Psoas muscle (tissue), 8 donors: Measurements from ENCODE around the gene CRISP3. TPM values are rescaled to one million over a fixed set of nuclear protein-coding genes. Genes with fewer than 3 reads are reported as not detected.
"Not testable (repeated sequence)": the region's sequence is repeated elsewhere in the genome, so short reads cannot be mapped to it uniquely, and the experiment has no call there.

ENCODE experiments used
- ATAC-seq, 4 donors: fragments of 200-7000 bp; cut with Tn5 transposase; one replicate each; pipeline ENCODE4 v1.9.1; 2020; ENCODE audit warnings: moderate library complexity in 3 of 4, mild to moderate bottlenecking in 2 of 4
- DNase-seq, 2 donors: peaks; one replicate each; pipeline ENCODE4 v3.0.0-alpha.2; 2020
- H3K27ac ChIP-seq: fragments of 200-600 bp; one replicate; pipeline ENCODE4 v1.8.0; 2022
- H3K27me3 ChIP-seq, 3 donors: fragments of 200-600 bp in 1 of 3; one replicate each; pipeline versions ENCODE4 v1.6.1 to v1.8.0; 2013 to 2022; ENCODE audit warnings: low read length in 2 of 3, mild to moderate bottlenecking in 2 of 3, moderate library complexity in 1 of 3; ENCODE audit not compliant: insufficient read depth in 3 of 3
- H3K36me3 ChIP-seq, 2 donors: fragments of 200-600 bp in 1 of 2; one replicate each; pipeline versions ENCODE4 v1.6.1 to v1.8.0; 2013 to 2022; ENCODE audit warnings: low read depth in 1 of 2, mild to moderate bottlenecking in 1 of 2, moderate library complexity in 1 of 2; ENCODE audit not compliant: insufficient read depth in 1 of 2
- H3K4me1 ChIP-seq: fragments of 200-600 bp; one replicate; pipeline ENCODE4 v1.8.0; 2022
- H3K4me3 ChIP-seq: fragments of 200-600 bp; one replicate; pipeline ENCODE4 v1.8.0; 2022; ENCODE audit warnings: mild to moderate bottlenecking
- H3K9me3 ChIP-seq: fragments of 200-600 bp; one replicate; pipeline ENCODE4 v1.8.0; 2022
- CTCF ChIP-seq: fragments of 200-600 bp; IDR thresholded peaks from one replicate; pipeline ENCODE4 v1.8.0; 2022; ENCODE audit warnings: antibody characterized with exemption
- WGBS, 3 donors: extraction: QIAGEN DNeasy Blood & Tissue Kit; methylation state at CpG; one replicate each; pipeline versions ENCODE4 v1.1.6 to v1.1.7; 2013; 5-methylcytosine and 5-hydroxymethylcytosine counted together
- intact Hi-C, 2 donors: fragments of 100-400 bp; cut with DNase I; formaldehyde crosslinking; loops; one replicate each; pipeline versions ENCODE4 v1.11.0 to v1.14.2; 2022
- polyA plus RNA-seq, 3 donors: library from polyadenylated mRNA; stranded (reverse); fragments of 200-250 nt; gene quantifications; one replicate each; pipeline ENCODE4 v1.2.3, GENCODE V29; 2013
- total RNA-seq, 4 donors: library from RNA; stranded (reverse); fragmentation: NEBNext Ultra II Directional in 2 of 4; extraction: Animal tissue kit (Norgen Biotek cat#: 25700) in 2 of 4; gene quantifications; one replicate each; pipeline versions ENCODE4 v1.2.1 to v1.2.4, GENCODE V29; 2021 to 2023
- donor health status: healthy with polysubstance abuse.
- donor health status: DM: no; HTN: no; CAD: no; lungs with moderate emphysema.
- donor health status: Bipolar disorder and iron deficiency.
- donor health status: healthy.
- donor health status: DM: yes; HTN: yes; CAD: no.
- donor health status: DM: no; HTN: no; CAD: no.
- donor health status: DM: no; HTN: no; CAD: no.
- donor health status: DM: yes; HTN: yes; CAD: no.

CRISP3 gene
- total and polyA plus RNA-seq, 7 donors: 0.04 TPM; not detected in 6

GRCh38 chr6:49732781-49733180, 11.4 kb downstream of the CRISP3 start:
- Histone ChIP-seq H3K9me3 (no peaks in the 10 kb centered on the region), H3K36me3 (no peaks in the 10 kb centered on the region), H3K27ac (no peak overlapping the region), H3K27me3 (no peaks in the 10 kb centered on the region), H3K4me3 (no peak overlapping the region), H3K4me1 (no peaks in the 10 kb centered on the region)
- no peak for ATAC-seq
- 82 to 86% (median 83%) methylated on average over 3 of the region's 3 CpGs for WGBS, 3 donors
- TF ChIP-seq CTCF: no peak
- intact Hi-C loops: no loop called here
- DNase-seq: no peak

- TF ChIP-seq CTCF: no peak
- Histone ChIP-seq H3K4me3 (no peak overlapping the region), H3K27me3 (no peaks in the 10 kb centered on the region), H3K4me1 (no peaks in the 10 kb centered on the region), H3K27ac (no peak overlapping the region), H3K36me3 (no peaks in the 10 kb centered on the region), H3K9me3 (no peaks in the 10 kb centered on the region)
- intact Hi-C loops: no loop called here
- DNase-seq: no peak
- ATAC-seq: no peak
These were observed 13.9 kb downstream of the CRISP3 start for GRCh38 chr6:49730251-49730650.

- 61 to 88% (median 79%) methylated on average over 4 of the region's 4 CpGs for WGBS, 3 donors
These were observed 20.3 kb downstream of the CRISP3 start for GRCh38 chr6:49723917-49724316.

GRCh38 chr6:49721297-49721696, 22.9 kb downstream of the CRISP3 start:
- 31 to 38% (median 32%) methylated on average over 2 of the region's 2 CpGs for WGBS, 3 donors
- H3K4me1 ChIP-seq: no peaks in the 10 kb centered on the region

More at GRCh38 chr6:49723917-49724316, 20.3 kb downstream of the CRISP3 start:
- H3K27me3 ChIP-seq, H3K4me1 ChIP-seq, H3K27ac ChIP-seq, DNase-seq, ATAC-seq, H3K9me3 ChIP-seq, H3K4me3 ChIP-seq, intact Hi-C loops, H3K36me3 ChIP-seq: not testable (repeated sequence)

GRCh38 chr6:49720372-49720771, 23.8 kb downstream of the CRISP3 start:
- Histone ChIP-seq H3K27me3 (no peaks in the 10 kb centered on the region), H3K36me3 (no peaks in the 10 kb centered on the region), H3K27ac (no peak overlapping the region), H3K9me3 (peaks cover 2% of the 10 kb centered on the region), H3K4me1 (no peaks in the 10 kb centered on the region), H3K4me3 (no peak overlapping the region)
- 81 to 92% (median 82%) methylated on average over 7 of the region's 7 CpGs for WGBS, 3 donors
- intact Hi-C loops: no loop called here
- no peak for DNase-seq
- no peak for ATAC-seq
- no peak for TF ChIP-seq CTCF

More at GRCh38 chr6:49721297-49721696, 22.9 kb downstream of the CRISP3 start:
- no peak for DNase-seq
- Histone ChIP-seq H3K27ac (no peak overlapping the region), H3K36me3 (no peaks in the 10 kb centered on the region), H3K9me3 (peaks cover 2% of the 10 kb centered on the region), H3K27me3 (no peaks in the 10 kb centered on the region), H3K4me3 (no peak overlapping the region)
- intact Hi-C loops: no loop called here
- no peak for TF ChIP-seq CTCF
- no peak for ATAC-seq
